GM12865 (cell line): ENCODE measurements around the gene RASGRP4.
A peak's percentile ranks its signal among the peaks of the same experiment; 100 is the strongest.

Source experiments
- DNase-seq: peaks from one replicate; pipeline ENCODE4 v3.0.0; 2010; ENCODE audit warnings: low read depth
- H3K4me3 ChIP-seq: 2 replicates; pipeline ENCODE4 v1.5.1; 2011; ENCODE audit warnings: mild to moderate bottlenecking, low read depth, low read length, control low read depth
- TF ChIP-seq, protein P1 (sequence below): IDR thresholded peaks from 2 replicates; pipeline ENCODE4 v1.5.1; 2011; ENCODE audit warnings: low read length, control low read depth, low read depth, inconsistent platforms; ENCODE audit not compliant: insufficient read depth; ENCODE audit errors: missing control alignments

Gene RASGRP4

DNA sequence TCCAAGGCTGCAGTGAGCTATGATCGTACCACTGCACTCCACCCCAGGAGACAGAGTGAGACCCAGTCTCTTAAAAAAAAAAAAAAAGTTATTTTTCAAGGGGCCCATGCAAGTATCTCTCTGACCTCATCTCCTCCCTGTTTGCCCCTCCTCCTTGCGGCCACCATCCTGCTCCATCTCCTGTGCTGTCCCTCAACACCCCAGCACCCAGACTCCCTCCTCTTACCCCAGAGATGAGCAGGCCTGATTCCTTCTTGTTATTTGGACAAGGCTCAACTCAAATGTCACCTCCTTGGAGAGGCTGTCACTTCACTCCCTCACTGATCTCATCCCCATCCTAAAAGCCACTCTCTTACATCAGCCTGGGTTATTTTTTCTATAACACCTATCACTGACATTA is 11.9 kb upstream of the RASGRP4 start:
- no peak for DNase-seq
- TF ChIP-seq, protein P1, sequence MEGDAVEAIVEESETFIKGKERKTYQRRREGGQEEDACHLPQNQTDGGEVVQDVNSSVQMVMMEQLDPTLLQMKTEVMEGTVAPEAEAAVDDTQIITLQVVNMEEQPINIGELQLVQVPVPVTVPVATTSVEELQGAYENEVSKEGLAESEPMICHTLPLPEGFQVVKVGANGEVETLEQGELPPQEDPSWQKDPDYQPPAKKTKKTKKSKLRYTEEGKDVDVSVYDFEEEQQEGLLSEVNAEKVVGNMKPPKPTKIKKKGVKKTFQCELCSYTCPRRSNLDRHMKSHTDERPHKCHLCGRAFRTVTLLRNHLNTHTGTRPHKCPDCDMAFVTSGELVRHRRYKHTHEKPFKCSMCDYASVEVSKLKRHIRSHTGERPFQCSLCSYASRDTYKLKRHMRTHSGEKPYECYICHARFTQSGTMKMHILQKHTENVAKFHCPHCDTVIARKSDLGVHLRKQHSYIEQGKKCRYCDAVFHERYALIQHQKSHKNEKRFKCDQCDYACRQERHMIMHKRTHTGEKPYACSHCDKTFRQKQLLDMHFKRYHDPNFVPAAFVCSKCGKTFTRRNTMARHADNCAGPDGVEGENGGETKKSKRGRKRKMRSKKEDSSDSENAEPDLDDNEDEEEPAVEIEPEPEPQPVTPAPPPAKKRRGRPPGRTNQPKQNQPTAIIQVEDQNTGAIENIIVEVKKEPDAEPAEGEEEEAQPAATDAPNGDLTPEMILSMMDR: no peak
- H3K4me3 ChIP-seq: no peak overlapping the region

DNA sequence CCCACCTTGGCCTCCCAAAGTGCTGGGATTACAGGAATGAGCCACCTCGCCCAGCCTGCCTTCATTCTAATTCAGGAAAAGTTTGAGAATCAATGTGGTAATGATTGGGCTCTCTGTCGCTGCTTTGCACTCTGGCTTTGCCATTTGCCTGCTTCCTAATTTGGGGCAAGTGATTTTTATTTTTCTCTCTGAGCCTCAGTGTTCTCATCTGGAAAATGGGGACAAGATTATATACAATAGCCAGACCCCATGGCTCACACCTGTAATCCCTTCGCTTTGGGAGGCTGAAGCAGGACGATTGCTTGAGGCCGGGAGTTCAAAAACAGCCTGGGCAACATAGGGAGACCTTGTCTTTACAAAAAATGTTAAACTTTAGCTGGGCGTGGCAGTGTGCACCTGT is 11.3 kb upstream of the RASGRP4 start:
- TF ChIP-seq, protein P1: no peak
- no peak for DNase-seq
- no peak overlapping the region for H3K4me3 ChIP-seq

DNA sequence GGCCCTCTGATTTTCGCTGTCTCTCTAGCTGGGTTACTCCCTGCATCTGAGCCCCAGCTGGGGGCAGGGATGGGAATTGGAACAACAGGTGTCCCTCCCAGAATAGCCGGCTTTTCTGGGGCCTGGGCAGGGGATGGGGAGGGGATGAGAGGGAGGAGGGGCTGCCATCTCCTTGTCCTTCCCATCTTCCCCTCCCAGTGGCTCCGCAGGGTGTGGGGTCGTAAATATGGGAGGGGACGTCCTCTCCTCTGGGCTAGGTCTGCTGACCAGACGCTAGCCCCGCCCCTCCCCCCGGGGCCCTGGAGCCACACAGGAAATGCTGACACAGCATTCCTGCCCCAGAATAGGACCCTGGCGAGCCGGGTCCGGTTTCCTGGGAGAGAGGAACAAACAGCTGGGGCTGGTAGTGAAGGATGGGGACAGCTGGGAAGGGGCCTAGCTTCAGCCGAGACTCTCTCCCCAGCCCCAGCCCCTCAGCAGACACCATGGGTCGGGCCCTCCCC is 8.6 kb upstream of the RASGRP4 start:
- TF ChIP-seq, protein P1: no peak
- no peak for DNase-seq
- no peak overlapping the region for H3K4me3 ChIP-seq

DNA sequence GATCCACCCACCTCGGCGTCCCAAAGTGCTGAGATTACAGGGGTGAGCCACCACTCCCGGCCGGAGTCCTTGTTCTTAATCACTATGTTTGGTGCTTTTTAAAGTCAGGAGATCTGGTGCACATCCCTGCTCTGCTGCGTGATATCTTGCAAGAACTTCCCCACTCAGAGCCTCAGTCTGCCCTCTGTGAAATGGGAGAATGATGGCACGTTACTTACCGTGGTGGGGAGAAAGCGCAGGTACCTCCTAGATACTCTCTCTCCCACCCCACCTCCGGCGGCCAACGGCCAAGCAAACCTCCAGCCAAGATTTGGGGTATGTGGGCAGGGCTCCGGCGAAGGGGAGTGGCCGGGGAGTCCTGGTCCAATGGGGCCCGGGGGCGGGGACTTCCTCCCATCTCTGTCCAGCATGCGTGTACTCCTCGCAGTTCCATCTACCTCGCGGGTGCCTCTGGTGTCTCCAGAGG is 7.3 kb upstream of the RASGRP4 start, which contains the start of gene RYR1:
TSS of gene RYR1 (plus strand) at position 424 of the 466 bp plus-strand sequence. CDS start 139 bp downstream, outside the sequence.
- H3K4me3 ChIP-seq: no peak within 1 kb of the TSS
- DNase-seq: peak; percentile 30
- TF ChIP-seq, protein P1: no peak

DNA sequence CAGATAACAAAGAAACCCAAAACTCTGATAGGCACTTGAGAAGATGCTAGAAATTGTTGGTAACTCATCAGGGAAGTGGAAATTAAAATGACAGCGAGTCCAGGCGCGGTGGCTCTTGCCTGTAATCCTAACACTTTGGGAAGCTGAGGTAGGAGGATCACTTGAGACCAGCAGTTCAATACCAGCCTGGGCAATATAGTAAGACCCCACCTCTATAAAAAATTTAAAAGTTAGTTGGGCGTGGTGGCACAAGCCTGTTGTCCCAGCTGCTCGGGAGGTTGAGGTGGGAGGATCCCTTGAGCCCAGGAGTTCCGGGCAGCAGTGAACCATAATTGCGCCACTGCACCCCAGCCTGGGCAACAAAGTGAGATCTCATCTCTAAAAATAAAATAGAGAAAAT is 4.9 kb upstream of the RASGRP4 start:
- no peak overlapping the region for H3K4me3 ChIP-seq
- TF ChIP-seq, protein P1: no peak
- DNase-seq: no peak

DNA sequence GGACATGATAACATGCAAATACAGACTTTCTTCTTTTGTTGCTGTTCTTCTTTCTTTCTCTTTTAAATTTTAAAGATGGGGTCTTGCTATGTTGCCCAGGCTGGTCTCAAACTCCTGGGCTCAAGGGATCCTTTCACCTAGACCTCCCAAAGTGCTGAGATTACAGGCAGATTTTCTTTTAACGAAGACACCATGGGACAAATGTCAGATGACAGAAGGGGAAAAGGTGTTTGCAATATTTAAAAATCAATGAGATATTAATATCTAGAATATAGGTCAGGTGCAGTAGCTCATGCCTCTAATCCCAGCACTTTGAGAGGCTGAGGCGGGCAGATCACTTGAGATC is 3.8 kb upstream of the RASGRP4 start:
- H3K4me3 ChIP-seq: no peak overlapping the region
- no peak for DNase-seq
- TF ChIP-seq, protein P1: no peak
